HUDEP-2 (cell line): ENCODE data around the gene PRKAA1.
"Not testable (repeated sequence)": the region's sequence is repeated elsewhere in the genome, so short reads cannot be mapped to it uniquely, and the experiment has no call there.

ENCODE experiments used
- DNase-seq, 76 experiments: peaks; one replicate each; lab custom pipeline; 2025; ENCODE audit not compliant: unreplicated experiment in 76 of 76; lab: John Stamatoyannopoulos, UW

PRKAA1 gene

GRCh38 chr5:40826489-40827187 is 28.5 kb upstream of the PRKAA1 start:
- DNase-seq = no peak

DNA sequence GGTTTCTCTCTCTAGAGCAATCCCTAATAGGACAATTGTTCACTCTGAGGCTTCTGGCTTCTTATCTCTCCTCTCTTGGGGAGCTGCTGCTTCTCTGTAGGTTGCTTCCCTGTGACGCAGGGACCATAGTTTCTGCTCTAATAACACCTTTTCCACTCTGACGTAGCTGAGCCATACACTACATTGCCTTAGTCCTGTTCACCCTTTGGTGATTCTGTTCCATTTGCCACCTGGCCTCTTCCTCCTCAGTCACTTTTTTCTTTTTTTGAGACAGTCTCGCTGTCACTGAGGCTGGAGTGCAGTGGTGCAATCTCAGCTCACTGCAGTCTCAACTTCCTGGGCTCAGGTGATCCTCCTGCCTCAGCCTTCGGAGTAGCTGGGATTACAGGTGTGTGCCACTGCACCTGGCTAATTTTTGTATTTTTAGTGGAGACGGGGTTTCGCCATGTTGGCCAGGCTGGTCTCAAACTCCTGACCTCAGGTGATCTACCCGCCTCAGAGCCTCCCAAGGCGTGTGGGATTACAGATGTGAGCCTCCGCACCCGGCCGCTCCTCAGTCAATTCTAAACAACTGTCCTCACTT is 27.4 kb upstream of the PRKAA1 start:
- DNase-seq = peak in 2 of 76 experiments; percentile 7 to 29

GRCh38 chr5:40823459-40823858 is 25.3 kb upstream of the PRKAA1 start:
- no peak for DNase-seq

DNA sequence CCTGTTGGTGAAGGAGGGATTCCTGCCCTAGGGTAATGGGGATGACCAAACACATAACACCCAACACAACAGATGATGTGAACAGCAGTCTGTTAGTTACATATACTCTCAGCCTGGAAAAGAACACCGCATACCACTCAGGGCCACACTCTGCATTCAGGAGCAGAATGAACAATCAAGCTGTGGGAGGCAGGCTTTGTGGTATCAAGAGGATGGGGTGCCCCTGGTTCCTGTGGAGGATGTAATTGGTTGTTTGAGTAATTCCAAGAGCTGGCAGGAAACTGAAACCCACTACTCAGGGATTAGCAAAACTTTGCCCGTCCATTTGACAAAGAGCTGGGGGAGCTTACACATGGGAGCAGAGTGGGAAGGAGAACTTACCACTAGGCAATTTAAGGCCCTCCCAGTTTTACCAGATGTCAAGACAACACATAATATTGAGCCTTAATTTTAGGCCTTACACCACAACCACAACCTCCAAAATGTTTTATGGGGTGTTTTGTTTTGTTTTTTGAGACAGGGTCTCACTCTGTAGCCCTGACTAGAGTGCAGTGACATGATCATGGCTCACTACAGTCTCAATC is 15.6 kb upstream of the PRKAA1 start:
- no peak for DNase-seq

DNA sequence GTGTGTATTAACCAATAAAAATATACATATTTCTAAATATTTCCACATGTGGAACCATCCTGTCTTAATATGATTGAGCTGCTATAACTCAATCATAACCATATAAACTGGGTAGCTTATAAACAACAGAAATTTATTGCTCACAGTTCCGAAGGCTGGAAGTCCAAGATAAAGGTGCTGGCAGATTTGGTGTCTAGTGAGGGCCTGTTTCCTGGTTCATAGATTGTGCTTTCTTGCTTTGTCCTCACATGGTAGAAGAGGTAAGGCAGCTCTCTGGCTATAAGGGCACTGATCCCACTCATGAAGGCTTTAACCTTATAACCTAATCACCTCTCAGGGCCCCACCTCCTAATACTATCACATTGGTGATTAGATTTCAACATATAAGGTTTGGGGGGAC is 14.0 kb upstream of the PRKAA1 start:
- no peak for DNase-seq

DNA sequence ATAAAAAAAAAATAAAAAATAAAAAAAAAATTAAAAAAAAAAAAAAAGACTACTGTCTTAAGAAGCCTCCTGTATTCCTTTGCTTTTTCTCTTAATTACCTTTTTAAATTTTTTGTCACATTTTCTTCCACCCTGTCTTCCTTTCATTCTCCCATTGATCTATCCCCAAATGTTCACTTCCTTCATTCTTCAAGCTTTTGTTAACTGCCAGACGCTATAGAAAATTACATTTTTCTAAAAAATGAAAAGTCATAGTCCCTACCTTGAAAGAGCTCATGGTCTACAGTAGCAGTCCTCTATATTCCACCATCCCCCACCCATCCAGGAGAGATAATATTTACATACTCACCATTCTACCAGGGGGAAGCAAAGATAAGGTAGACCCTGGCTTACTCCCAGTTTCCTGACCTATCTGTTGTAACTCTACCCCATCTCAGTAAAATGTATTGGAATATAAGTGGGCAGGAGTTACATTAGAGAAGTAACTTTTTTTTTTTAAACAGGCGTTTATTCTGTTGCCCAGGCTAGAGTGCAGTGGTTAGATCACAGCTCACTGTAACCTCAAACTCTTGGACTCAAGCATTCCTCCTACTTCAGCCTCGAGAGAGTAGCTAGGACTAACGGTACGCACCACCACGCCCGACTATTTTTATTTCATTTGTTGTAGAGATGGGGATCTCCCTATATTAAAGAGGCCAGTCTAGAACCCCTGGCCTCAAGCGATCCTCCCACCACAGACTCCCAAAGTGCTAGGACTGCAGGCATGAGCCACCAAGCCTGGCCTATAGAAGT is 3.8 kb upstream of the PRKAA1 start:
- peak in 73 of 76 experiments; percentile 17 to 95 (median 69) for DNase-seq

DNA sequence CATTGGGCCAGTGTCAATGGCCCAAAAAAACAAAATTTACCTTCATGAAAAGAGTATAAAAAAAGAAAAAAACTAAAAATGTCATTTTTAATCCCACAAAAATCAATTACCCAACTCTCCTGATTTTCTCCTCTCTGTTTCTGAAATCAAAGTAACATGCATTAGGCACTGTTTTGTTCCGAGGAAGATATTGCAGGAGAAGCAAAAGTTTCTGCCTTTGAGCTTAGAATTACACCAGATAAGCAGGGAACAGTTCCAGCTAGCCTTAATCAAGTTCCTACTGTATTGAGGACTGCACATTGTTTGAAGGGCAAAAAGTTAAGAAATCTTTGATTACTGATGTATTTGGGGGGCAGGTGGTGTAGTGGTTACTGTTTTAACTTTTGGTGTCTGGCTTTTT is 1.1 kb upstream of the PRKAA1 start:
- peak in 3 of 76 experiments; percentile 8 to 12 (median 12) for DNase-seq

- DNase-seq = peak in 6 of 76 experiments; percentile 17 to 44 (median 39)
Measured at GRCh38 chr5:40798801-40799210, 632 bp upstream of the PRKAA1 start.

- peak in 72 of 76 experiments; percentile 8 to 75 (median 62) for DNase-seq
Measured at GRCh38 chr5:40797273-40798011, 732 bp downstream of the PRKAA1 start.

DNA sequence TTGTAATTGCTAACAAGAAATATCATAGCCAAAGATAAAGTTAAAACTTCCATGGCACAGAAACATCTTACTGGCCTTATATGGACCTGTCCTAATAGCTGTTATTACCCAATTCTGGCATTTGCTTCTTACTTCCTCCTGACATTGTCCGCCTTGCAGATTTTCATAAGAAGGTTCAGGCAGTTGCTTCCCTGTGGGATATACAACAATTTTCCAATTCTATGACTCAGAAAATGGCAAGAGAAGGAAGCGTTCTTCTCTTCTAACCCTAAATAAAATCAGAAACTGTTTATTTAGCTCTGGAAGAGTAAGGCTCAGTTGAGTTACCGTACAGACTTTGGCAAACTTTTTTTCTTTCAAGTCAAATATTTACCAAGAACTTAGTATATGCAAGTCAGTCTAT is 1.7 kb downstream of the PRKAA1 start:
- DNase-seq = no peak

DNA sequence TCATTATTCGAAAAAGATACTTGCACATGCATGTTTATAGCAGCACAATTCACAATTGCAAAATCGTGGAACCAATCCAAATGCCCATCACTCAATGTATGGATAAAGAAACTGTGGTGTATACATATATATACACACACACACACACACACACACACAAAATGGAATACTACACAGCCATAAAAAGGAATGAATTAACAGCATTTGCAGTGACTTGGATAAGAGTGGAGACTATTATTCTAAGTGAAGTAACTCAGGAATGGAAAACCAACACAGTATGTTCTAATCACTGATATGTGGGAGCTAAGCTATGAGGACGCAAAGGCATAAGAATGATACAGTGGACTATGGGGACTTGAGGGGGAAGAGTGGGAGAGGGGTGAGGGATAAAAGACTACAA is 3.3 kb downstream of the PRKAA1 start:
- DNase-seq = not testable (repeated sequence)

- not testable (repeated sequence) for DNase-seq
Measured at GRCh38 chr5:40794340-40794739, 3.8 kb downstream of the PRKAA1 start.

- DNase-seq = not testable (repeated sequence)
Measured at GRCh38 chr5:40792691-40793090, 5.5 kb downstream of the PRKAA1 start.

GRCh38 chr5:40791715-40792139 is 6.4 kb downstream of the PRKAA1 start:
- peak in 3 of 76 experiments; percentile 6 to 20 (median 12) for DNase-seq

DNA sequence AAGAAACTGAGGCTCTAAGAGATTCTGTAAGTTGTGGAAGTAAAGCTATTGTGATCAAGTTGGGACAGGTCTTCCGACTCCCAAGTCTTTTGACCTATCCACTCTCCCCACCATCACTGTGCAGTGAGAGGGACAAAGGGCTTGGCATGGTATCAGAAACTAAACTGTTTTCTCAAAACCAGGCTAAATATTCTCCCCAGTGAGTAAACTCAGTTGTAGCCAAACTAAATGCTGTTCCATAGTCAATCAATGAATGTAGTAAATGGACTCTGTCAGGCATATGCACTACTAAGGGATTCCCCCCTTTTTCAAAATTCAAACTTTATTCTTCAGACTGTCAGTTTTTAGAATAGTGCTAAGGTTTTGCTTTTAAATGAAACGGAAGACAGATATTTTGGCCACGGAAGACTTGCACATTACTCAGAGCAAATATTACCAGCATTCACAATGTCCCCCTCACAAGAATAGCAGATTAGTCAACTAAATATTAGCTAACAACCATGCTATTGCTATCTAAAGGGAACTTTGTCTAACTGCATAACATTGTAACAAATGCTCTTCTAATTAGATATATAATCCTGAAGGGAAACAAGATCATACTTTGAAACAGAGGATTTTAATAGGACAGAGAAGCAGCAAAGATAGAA is 7.1 kb downstream of the PRKAA1 start:
- no peak for DNase-seq

GRCh38 chr5:40788941-40789340 is 9.2 kb downstream of the PRKAA1 start:
- not testable (repeated sequence) for DNase-seq

GRCh38 chr5:40787986-40788385 is 10.2 kb downstream of the PRKAA1 start:
- no peak for DNase-seq

- DNase-seq = not testable (repeated sequence)
Measured at GRCh38 chr5:40786664-40787063, 11.5 kb downstream of the PRKAA1 start.

GRCh38 chr5:40784916-40785315 is 13.3 kb downstream of the PRKAA1 start:
- DNase-seq = no peak
